Activated CD8-positive, alpha-beta memory T cell treated with anti-CD3 and anti-CD28 coated beads for 1 hour (primary cell): ENCODE measurements around the gene GREM2.

ENCODE experiments used
- DNase-seq, 2 donors: peaks; one replicate each; pipeline ENCODE4 v3.0.0-alpha.2; 2020; ENCODE audit warnings: low read depth in 1 of 2; ENCODE audit errors: extremely low read depth in 1 of 2

Gene GREM2

DNA sequence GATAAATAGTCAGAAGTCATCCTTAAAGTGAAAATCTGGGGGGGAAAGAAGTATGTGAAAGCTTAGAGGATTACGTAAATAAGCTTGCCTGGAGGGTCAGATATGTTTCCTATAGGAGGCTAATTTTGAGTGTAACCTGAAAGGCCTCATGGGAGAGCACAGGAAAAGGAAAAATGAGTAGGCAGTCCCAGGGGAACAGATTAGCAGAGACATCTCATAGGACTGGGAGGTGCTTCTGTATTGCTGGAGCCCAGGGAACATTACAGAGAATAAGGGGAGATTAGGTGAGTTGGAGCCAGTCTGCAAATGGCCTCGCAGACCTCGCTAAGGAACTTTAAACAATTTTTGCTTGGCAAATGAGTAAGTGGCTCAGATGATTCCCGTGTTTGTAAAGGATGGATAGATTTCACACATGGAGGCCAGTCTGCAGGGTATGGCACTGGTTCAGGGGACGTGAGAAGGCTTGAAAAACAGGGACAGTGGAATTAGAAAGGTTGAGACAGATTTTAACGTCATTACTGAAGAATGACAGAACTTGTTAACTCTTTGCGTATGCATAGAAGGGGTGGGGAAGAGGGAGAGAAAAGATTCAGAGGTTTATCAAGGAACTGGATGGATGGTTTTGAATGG lies 149.1 kb downstream of the GREM2 start:
- DNase-seq, result no peak

DNA sequence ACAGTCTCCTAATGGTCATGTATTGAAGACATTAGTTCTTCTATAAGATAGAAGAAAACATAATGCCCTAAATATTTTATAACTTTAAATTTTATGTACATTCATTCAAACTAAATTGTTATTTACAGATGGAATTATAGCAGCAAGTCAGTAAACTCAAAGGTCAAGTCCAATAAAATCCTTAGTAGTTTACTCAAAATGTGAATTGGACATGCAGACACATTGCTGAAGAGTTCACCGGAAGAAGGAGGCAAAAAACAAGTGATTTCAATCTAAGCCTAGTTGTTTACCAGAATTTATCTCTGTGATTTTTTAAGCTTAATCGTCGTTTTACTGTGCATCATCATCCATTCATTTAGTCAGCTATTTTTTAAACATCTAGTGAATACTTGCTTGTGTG lies 149.7 kb downstream of the GREM2 start:
- no peak for DNase-seq

DNA sequence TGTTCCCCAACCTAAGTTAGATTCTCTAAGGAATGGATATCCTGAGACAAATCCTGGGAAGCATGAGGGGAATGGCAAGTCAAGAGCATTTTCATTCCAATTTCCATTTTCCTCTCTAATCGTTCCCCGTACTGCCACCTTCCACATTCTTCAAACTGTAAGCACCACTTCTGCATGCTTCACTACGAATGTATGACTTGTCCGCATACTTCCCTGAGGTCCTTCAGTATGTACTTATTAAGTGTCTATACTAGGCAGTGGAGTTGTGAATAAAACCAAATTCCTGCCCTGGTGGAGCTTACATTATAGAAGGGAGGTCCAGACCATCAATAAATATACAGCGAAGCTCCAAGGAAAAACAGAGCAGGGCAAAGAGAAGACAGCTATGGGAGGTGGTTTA lies 154.8 kb downstream of the GREM2 start:
- no peak for DNase-seq

DNA sequence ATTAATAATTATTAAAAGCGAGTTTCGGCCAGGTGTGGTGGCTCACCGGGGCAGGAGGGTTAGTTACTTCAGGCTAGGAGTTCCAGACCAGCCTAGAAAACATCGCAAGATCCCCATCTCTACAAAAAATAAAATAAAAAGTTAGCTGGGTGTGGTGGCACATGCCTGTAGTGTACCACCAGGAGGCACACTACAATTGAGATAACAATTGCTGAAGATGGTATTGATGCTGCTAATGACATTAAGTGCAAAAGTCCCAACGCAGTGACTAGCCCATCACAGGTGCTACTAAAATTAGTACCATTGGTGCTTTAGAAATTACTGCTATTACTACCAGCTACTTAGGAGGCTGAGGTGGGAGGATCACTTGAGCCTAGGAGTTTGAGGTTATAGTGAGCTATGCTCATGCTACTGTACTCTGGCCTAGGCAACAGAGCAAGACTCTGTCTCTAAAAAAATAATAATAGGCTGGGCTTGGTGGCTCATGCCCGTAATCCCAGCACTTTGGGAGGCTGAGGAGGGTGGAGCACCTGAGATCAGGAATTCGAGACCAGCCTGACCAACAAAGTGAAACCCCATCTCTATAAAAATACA lies 156.6 kb downstream of the GREM2 start:
- no peak for DNase-seq

DNA sequence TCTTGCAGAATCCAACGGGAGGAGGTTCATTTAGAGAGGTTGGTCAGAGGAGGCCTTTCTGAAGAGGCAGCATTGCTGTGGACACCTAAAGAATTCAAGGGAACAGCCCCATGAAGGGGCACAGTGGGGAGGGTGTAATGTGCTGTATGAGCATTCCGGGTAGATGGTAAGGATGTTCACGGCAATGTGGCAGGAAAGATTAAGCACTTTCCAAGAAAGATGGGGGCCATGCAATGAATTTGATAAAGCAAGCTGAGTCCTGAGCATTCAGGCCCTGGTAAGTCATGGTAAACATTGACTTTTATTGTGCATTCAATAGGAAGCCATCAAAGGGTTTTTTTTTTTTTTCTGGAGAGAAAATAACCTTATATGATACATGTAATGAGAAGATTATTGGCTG lies 166.6 kb downstream of the GREM2 start:
- DNase-seq, result no peak

DNA sequence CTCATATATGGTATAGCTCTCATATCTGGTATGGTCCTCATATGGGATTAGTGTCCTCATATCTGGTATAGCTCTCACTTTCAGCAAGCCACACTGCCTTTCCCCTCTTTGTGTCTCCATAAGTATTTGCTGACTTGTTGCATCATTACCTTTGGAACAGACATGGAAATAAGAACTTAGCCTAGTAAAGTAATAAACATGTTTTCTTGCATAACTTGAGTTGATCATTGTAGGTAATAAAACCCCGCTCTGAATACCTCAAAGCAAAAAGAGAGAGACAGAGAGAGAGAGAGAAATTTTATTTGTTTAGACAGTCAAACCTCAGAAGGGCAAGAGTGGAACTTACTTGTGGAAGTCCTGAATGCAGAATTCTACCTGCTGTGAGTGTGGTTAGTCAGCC lies 170.3 kb downstream of the GREM2 start:
- no peak for DNase-seq
